HG03457 (cell line): Measurements from ENCODE around the gene OXER1.

Experiments used
- ATAC-seq: cut with Tn5 transposase; IDR thresholded peaks from one replicate; pipeline ENCODE4 v1.9.1; 2021; ENCODE audit warnings: moderate number of reproducible peaks; ENCODE audit not compliant: unreplicated experiment

OXER1 gene, protein sequence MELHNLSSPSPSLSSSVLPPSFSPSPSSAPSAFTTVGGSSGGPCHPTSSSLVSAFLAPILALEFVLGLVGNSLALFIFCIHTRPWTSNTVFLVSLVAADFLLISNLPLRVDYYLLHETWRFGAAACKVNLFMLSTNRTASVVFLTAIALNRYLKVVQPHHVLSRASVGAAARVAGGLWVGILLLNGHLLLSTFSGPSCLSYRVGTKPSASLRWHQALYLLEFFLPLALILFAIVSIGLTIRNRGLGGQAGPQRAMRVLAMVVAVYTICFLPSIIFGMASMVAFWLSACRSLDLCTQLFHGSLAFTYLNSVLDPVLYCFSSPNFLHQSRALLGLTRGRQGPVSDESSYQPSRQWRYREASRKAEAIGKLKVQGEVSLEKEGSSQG

DNA sequence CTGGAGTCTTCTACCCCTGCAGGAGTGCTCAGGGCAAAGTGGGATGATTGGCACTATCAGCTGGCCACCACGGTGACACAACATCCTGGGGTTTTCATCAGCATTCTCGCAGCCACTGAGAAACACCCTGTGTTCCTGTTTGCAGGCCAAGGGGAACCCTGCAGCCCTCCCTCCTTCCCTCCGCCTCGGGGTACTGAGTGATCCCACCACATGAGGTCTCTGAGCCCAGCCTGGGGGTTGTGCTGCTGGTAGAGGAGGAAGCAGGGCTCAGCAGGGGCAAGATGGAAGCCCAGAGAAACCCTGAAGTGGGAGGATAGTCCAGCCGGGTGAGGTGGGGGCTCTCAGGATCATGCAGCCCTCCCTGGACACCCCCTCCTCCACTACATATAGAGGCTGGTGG is at the start of gene OXER1:
Gene OXER1, minus strand, starts transcription at position 40 of the 400 bp plus-strand sequence. CDS start 73 bp downstream, outside the sequence.
- no peak for ATAC-seq

DNA sequence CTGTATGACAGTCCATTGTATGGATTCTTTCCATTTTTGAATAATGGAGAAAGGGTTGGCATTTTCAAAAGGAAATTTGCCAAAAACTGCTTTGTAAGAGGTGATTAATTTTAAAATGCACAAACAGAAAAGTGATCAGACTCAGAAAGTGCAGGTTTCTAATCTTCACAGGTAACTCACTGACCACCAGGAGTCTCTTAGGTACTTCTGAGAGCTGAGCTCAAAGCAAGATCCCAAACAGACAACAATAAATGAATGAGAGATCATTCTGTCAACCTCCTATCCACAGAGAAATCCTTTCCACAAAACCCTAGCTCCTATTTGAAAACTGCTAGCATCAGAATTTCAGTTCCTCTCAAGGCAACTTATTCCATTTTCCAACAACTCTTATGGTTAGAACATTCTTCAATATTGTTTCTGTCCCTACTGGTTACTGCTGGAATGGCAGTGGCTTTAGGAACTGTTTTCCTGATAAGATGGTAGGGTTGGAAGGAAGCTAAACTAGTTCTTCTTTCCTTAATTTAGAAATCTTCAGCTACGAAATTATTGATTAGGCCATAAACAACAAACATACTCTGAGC is 49.1 kb upstream of the OXER1 start:
- ATAC-seq: no peak

DNA sequence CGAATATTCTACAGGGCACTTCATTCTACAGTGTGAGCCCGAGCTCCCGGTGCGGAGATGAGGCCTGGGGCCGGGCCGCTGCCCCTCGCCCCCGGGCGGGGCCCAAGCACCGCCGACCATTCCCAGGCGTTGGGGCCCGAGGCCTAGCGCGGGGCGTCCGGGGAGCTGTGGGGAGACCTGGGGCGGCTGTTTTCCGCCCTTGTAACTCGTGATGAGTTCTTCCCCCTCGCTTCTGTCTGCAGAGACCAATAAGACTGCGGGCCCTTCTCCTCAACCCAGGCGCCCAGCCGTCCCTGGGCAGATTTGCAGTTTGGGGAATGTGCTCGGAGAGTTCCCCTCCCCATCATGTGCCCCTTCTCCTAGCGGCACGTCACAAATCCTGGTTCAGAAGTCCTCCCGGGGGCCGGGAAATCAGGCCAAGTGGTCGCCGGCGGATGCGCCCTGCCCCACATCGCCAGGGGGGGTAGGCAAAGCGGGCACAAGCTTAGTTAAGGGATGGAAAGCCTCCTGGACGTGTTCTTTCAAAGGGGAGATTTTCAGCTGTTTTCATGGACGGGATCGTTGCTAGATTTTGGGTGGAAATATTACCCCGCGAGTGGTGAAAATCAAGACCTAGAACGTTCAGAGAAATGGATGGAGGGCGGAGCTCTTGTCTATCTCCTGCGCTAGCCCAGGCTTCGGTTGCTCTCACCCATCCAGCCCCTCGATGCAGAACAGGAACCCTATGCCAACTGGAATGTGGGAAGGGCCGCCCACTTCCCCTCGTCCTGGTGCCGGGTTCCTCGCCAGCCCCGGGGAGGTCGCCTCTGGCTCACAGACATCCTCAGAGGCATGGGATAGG is 47.3 kb upstream of the OXER1 start:
- ATAC-seq: peak; percentile 14

DNA sequence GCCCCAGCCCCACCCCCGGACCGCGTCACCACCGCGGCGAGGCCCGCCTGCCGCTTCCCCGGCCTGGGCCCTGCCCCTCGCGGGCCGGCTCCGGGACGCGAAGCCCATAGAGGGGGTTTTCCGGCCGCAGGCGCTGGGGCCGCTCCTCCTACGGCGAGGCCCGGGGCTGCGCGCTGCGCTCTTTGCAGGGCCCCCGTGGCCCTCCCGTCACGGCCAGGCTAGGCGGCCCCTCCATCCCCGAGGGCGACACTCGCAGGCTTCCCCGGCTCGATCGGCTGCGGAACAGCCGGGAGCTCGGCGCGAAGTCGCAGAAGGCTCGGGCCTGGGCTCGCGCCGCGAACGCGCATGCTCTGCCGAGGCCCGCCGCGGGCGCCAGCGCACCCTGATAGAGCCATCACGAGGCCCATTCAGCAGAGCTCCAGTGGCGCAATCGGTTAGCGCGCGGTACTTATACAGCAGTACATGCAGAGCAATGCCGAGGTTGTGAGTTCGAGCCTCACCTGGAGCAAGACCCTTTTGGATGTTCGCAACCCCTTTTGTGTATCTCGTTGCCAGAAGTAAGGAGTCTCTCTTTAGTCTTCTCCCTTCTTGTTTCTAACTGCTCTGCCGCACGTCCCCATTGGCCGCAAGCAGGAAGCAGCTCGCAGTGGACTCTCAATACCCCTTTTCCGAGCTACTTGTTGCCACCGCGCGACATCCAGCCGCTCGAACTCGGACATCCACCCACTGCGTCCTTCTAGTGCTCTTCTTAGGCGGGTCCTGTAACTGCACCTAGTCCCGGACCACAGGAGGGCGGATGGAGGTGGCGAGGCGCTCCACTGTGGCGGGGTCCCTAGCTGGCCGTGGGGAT is 46.4 kb upstream of the OXER1 start:
- ATAC-seq: peak; percentile 63

DNA sequence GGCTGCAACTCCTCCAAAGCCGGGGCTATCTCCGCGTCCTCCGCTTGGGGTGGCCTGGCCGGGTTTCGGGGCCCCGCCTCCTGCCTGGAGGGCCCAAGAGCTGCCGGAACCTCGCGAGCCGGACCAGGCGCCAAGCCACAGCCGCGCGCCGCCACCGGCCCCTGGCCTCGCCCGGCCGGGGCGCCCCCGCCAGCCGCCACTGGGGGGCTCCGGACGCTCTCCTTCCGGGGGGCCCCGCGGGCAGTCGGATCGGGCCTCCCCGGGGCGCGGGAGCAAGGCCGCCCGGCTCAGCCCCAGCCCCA is 45.8 kb upstream of the OXER1 start:
- ATAC-seq: no peak

DNA sequence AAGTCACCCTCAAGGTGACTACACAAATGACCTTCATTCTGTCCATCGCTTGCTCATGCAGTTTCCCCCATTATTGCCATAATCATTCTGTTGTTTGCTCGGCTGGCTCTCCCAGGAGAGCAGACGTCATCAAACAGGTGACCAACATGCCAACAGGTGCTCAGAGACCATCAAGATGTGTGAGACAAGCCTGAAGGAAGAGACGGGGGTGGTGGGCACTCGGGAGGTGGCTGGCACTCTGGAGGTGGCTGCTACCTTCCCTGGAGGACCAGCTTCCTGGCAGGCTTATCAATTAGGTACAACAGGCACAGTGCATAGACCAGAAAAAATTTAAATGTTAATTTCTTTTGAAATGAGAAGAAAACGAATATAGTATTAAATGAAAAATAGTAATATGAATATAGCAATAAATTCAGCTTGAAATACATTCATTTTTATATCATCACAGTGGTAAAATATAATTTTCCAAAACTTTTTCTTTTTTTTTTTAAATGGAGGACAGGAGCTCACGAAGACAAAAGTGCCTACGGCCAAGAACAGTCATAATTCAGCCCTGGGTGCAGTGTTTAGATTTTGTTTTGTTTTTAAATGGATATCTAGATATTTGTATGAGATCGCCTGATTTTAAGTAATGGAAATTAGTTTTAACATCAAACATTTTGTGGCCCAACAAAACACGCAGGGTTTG is 45.3 kb upstream of the OXER1 start:
- no peak for ATAC-seq

DNA sequence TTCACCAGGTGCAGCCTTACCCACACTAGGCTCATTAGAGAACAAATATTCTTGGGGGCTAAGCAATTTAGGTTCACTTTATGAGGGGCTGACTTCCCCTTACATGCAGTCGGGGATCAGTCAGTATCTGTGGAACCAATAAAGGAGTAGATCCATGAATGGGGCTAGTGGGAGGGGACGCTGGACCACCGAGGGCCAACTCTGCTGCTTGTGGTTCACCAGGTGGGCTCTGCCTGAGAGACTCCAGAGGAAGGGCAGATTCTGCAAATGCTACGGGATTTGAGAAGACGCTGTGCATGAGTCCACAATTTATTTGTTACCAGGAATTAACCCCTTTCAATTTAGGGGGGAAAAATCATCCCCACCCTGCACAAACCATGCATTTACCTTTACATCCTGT is 44.4 kb upstream of the OXER1 start:
- no peak for ATAC-seq

DNA sequence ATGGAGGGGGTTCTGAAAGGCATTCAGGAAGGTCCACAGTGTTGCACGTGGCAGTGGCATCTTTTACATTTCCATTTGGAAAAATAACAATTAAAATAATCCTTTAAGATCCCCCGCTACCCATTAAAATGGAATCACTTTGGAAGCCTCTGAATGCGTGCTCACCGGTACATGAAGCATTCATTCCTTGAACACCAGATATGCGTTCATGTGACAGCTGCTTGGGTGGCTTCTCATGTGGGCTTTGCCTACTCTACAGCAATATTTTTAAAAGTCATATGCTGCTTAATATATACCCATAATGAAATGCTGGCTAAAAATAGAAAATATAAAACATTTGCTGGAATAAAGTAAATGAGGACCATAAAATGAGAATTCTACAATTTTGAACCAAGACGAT is 42.9 kb upstream of the OXER1 start:
- ATAC-seq: no peak

DNA sequence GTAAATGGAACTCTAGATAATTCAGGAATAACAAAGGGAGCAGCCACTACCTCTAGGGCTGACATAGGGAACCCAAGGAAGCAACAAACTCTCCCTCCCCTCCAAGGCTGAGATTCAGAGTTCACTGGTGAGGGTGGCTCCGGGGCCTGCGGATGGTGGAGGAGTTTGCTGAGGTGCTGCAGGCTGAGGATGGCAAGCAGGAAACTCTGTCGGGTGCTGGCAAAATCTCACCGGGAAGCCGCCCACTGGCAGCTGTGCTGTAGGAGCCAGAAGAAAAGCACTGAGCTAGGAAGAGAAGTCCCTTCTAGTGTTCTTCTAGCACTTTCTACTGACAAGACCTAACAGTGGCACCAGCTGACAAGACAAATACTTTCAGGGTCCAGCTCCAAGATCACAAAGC is 41.0 kb upstream of the OXER1 start:
- no peak for ATAC-seq

DNA sequence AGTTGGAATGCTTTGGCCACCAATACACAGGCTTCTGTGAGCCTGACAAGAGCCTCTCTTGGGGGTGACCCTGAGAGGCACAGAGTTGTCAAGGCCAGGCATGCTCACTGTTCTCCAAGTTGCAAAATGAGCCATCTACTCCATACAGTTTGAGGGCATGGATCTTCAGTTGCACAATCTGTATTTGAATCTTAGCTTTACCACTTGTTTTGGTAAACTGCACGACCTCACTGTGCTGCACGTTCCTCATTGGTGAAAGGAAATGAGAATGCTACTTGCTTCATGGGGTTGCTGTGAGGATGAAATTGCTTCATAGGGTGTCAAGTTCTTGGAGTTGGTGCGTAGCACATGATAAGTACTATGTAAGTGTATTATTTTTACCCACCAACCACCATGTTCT is 40.4 kb upstream of the OXER1 start:
- ATAC-seq: no peak

DNA sequence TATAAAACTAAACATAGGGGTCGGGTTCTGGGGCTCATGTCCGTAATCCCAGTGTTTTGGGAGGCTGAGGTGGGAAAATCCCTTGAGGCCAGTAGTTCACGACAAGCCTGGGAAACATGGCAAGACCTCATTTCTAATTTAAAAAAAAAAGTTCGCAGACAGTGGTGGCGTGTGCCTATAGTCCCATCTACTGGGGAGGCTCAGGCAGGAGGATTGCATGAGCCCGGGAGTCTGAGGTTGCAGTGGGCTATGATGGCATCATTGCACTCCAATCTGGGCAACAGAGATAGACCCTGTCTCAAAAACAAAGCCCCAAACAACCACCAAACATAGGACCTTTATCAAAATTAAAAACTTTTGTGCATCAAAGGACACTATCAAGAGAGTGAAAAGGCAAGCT is 38.2 kb upstream of the OXER1 start:
- ATAC-seq: no peak

DNA sequence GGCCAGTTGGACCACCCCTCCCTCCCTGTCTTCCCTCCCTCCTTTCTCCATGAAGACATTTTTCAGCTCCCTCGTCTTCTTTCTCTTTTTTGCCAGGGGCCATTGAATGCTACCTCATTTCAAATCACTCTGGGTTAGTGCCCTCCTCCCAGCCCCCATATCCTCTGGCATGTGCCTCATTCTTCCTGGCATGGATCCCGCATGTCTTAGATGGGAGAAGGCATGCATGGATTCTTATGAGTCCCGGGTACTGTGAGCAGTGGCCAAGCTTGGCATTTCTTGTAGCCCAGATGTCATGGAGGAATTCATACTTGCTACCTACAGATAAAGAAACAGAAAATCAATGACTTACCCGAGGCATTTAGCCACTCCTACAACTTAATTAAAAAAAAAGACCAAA is 37.4 kb upstream of the OXER1 start:
- no peak for ATAC-seq

DNA sequence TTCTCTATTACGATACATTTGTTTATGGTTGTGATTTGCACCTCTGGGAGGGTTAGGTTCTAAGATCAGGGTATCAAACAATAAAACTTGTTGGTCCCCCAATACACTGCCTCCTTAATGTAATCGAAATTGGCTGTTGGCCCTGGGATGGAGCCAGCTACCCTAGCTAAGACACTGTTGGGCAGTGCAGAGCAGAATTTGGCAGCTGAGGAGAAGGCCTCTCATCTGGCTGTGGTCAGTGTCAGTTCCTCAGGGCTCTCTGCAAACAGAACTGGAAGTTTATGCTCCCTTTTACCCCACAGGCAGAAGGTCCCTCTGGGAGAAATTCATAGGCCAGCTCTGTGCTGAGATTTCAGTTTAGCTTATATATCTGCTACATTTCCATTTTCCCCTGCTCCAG is 37.0 kb upstream of the OXER1 start:
- no peak for ATAC-seq

DNA sequence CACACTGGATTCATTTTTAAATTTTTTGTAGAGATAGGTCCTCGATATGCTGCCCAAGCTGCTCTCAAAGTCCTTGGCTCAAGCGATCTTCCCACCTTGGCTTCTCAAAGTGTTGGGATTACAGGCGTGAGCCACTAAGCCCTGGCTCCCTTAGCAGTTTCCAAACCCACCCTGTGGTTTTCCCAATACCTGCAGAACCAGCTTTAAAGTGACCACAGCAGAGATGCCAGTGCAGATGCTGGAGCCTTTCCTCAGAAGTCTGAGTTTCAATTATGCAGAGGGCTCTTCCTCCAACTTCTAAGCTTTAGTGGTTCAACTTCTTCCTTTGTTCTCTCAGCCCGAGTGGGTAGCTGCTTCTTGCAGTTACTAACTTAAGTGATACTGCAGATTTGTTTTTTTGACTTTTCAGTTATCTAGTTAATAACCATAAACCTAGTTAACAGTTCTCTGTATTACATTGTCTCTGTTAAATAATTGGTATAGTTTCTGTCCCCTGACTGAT is 36.6 kb upstream of the OXER1 start:
- no peak for ATAC-seq

DNA sequence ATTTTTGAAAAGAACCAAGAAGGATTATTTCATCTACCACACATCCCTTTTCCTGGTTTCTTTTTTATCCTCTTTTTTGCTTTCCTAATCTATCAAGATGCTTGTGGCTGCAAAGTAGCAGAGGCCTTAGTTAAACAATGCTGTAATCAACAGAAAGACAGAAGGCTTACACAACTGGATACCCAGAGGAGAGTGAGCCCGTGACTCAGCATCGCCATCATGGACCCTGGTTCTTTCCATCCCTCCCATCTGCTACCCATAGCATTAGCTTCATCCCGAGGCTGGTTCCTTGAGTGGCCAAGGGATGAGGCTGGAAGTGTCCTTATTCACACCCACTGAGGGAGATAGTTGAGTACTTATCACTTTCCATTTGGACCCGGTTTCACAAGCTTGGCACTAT is 35.9 kb upstream of the OXER1 start:
- no peak for ATAC-seq

DNA sequence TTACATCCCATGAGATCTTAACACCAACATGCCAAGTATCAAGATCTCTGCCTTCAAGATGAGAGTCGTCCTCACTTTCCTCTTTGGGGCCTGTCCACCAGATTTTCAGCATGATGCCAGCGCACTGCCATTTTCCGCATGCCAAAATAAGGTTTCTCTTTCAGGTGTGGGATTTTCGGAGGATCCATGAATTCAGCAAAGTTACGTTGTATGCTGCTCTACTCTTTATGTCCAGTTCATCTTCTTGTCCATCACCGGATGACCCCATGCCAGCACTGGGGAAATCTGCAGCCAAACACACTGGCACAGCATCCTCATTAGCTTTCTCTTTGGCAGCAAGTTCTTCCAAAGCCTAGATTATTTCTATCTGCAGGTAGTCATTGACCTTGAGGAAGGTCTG is 33.3 kb upstream of the OXER1 start:
- ATAC-seq: no peak

DNA sequence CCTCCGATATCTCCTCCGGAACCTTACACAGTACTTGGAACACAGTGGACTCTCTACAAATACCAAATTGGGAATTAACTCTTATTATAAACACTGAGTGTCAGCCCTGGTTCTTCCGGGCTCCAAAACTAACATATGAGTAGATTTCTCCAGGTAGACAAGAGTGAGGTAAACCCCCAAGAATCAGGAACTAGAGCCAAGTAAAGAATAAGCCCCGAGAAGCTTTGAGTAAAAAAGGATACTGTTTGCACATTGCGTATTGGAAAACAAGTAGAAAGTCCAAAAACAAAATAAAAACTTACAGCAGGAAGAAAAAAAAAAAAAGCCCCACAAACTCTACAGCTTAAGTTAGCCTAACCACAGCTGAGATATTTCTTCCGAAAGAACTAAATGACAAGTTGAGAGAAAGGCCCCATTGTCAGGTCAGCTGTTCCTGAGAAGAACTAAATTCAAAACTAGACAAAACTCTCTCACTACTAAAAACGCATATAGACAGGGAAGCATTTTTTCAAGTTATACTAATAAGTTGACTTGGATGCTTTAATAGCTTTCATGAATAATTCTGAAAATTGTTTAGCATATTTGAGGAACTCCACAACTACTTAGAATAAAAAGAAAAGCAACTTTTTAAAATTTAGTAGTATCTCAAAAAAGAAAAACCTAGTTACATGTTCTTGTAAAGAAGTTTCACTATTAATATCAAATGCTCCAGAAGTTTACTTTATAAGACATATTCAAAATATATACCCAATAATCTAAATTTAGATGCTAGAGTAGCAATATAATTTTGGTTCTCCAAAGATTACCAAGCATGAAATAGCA is 32.7 kb upstream of the OXER1 start:
- ATAC-seq: no peak

DNA sequence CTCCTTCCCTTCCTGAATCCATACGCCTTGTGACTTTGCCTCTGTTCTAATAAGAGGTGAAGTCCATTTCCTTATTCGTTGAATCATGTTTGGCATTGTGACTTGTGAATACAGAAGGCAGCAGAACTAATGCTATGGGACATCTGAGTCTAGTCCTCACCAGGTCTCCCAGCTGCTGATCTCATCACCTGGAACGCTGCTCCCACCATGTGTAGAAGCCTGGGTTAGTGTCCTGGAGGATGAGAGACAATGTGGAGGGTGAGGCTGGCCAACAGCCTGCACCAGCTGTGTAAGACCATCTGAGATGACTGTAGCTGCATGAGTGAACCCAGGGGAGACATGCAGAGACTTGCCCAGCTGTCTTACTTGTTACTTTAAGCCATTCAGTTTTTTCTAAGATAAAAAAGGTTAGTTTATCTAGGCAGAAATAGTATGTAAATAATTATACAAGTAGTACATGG is 31.9 kb upstream of the OXER1 start:
- no peak for ATAC-seq

DNA sequence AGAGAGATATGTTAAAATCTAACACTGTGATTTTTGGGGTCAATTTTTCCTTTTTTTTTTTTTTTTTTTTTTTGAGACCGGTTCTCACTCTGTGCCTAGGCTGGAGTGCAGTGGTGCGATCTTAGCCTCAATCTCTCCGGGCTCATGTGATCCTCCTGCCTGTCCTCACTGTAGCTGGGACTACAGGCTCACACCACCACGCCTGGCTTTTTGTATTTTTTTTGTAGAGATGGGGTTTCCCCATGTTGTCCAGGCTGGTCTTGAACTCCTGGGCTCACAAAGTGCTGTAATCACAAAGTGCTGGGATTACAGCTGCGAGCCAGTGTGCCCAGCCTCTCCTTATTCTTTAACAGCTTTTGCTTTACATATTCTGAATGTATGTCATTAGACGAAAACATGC is 31.3 kb upstream of the OXER1 start:
- no peak for ATAC-seq
